ENCODE data around the gene PPP1R3C. TPM values are rescaled to one million over a fixed set of nuclear protein-coding genes. Genes with fewer than 3 reads are reported as not detected.

Gene PPP1R3C
- total and polyA plus RNA-seq, 7 experiments from 2014 or later: 0.15 TPM; not detected in 6

DNA sequence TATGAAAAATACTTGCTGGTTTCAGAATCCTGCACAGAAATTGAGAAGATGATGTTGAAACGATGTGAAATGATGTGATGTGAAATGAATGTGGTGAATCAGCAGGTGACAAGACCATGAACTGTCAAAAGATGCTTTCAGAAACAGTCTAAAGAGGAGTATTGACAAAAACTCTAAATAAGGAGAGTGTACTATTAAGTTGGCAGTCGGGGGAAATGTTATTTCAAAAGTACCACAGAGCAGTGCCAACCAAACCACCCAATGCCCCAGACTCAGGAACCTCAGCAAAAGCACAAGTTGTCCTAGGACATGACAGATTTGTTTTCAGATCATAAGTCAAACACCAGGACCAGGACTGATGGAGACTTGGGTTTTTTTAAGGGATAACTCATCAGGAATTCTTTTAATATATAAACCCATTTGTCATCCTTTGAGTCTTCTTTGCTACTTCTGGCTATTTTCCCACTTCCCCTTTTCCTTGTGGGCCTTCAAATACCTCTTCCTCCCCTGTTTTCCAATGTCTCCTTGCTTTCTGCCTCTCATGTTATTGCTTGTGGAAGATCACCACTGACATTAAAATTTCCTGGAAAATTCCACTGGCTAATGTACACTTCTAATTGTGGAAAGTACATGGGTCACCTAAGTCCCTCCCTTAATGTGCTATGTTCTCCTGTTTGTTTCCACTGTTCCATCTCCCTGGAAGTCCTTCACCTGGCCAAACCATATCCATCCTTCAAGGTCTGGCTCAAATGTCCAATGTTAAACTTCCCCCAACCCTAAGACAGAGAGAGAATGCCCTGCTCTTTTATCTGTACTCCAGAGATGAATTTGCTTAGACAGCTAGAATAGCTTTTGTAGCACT lies 10.2 kb upstream of the PPP1R3C start:
- CTCF ChIA-PET: no interaction called here
- no peak for DNase-seq
- H3K27ac Mint-ChIP-seq: no peak overlapping the region
- no peak for ATAC-seq
- Histone ChIP-seq H3K4me3 (ENCODE audit: low read length) (no peak overlapping the region), H3K36me3 (ENCODE audit: control insufficient read depth in 2 of 3, insufficient read depth in 3 of 3, low read length in 3 of 3) (no peaks in the 10 kb centered on the region), H3K4me1 (ENCODE audit: control insufficient read depth in 2 of 2, insufficient read depth in 2 of 2, low read length in 2 of 2) (no peaks in the 10 kb centered on the region), H3K27ac (ENCODE audit: low read depth, low read length) (no peak overlapping the region), H3K27me3 (ENCODE audit: control insufficient read depth in 2 of 2, insufficient read depth in 2 of 2, low read length in 2 of 2) (no peaks in the 10 kb centered on the region), H3K9me3 (ENCODE audit: control insufficient read depth in 2 of 3, low read length in 3 of 3) (no peaks in the 10 kb centered on the region)
- H3K36me3 Mint-ChIP-seq: peaks cover 0 to 3% (median 0%) of the 10 kb centered on the region in 5 donors
- intact Hi-C loops (cut with micrococcal nuclease): no loop called here
- no peak overlapping the region for H3K4me3 Mint-ChIP-seq
- POLR2A ChIA-PET: no interaction called here
- no peaks in the 10 kb centered on the region for H3K4me1 Mint-ChIP-seq
- peaks cover 0 to 4% (median 0%) of the 10 kb centered on the region in 11 donors for H3K9me3 Mint-ChIP-seq
- peaks cover 39 to 54% (median 44%) of the 10 kb centered on the region in 5 donors for H3K27me3 Mint-ChIP-seq

DNA sequence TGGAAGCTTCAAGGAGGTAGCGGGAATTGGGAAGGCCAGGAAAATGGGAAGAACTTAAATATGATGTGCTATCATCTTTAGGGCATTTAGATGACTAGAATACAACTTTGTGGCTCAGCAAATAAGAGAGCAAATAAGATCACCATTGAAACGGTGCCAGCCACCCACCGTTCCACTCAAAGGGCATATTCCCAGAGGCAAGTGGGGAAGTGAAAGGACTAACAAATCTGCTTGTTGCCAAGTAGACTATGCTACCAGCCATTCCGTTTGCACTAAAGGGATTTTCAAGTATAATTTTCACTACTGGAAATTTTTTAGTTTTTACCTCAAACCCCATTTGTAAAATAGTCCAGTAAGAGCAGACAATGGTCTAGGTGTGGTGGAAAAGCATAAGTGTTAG lies 4.0 kb upstream of the PPP1R3C start:
- Mint-ChIP-seq H3K36me3 (no peaks in the 10 kb centered on the region), H3K27me3 (peaks cover 41 to 63% (median 49%) of the 10 kb centered on the region in 5 donors)
- POLR2A ChIA-PET: no interaction called here

DNA sequence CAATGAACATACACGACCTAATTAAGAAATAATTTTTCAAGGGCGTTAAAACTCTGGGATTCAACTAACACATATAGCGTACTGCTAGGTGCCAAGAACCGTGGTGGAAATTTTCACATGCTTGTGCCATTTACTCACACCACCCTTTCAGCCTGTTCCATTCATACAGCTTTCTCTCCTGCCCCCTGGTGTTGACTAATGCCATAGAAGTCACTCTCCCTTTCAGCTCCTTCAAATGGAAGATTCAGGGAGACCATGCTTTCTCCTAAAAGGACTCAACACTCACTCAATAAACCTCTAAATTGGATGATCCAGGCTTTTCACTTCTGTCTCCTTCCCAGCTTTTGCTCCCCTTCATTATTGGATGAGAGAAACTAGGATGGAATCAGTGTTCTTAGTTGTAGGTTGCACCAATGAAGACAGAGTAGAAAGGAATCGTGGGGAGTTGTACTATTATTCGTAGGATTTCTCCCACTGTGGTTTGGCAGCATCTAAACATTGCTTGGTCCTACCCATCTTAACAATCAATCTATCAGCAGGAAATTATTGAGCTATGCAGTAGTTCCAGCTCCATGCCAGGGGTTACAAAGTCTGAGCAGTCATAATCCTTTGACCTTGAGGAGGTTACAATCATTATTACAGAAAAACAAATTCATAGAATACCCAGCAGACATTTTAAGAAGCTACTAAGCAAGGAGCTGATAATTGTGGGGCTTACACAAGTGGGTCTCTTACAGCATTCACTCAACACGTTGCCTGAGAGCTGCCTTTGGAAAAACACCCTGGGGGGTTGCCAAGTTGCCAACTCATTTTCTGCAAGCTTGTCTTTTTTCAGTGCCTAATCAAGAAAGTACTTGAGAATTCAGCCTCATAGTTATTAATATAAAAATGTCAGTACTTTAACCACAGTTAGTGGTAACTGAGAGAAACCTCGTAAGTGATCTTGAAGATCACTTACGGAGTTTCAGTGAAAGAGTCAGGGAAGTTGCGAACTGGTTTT lies 2.8 kb upstream of the PPP1R3C start:
- CTCF ChIA-PET: interaction anchor here (0.6 to 6.0 kb wide), 10 partner anchors 238 to 630 kb away, joined by 3 to 68 read pairs (median 3); no protein-coding TSS in a partner anchor
- H3K27ac ChIP-seq (ENCODE audit: low read depth, low read length): no peak overlapping the region
- peaks cover 0 to 14% of the 10 kb centered on the region in 2 donors for H3K27me3 ChIP-seq (ENCODE audit: control insufficient read depth in 2 of 2, insufficient read depth in 2 of 2, low read length in 2 of 2)
- no peak overlapping the region for H3K27ac Mint-ChIP-seq
- H3K4me3 ChIP-seq (ENCODE audit: low read length): no peak overlapping the region
- ATAC-seq (peak; percentile 60), DNase-seq (peak in 8 of 9 donors; percentile 10 to 55 (median 46))
- POLR2A ChIA-PET: interaction anchor here (1.0 kb wide), 1 partner anchor 338 kb away, joined by 5 read pairs; no protein-coding TSS in a partner anchor
- H3K4me1 ChIP-seq (ENCODE audit: control insufficient read depth in 2 of 2, insufficient read depth in 2 of 2, low read length in 2 of 2): peaks cover 0 to 5% of the 10 kb centered on the region in 2 donors
- no peaks in the 10 kb centered on the region for H3K9me3 ChIP-seq (ENCODE audit: control insufficient read depth in 2 of 3, low read length in 3 of 3)
- peak overlapping the region in 2 of 10 donors; percentile 42 to 49 for H3K4me3 Mint-ChIP-seq
- H3K36me3 ChIP-seq (ENCODE audit: control insufficient read depth in 2 of 3, insufficient read depth in 3 of 3, low read length in 3 of 3): no peaks in the 10 kb centered on the region
- no peaks in the 10 kb centered on the region for H3K36me3 Mint-ChIP-seq
- H3K9me3 Mint-ChIP-seq: no peaks in the 10 kb centered on the region
- H3K27me3 Mint-ChIP-seq: peaks cover 51 to 63% (median 57%) of the 10 kb centered on the region in 5 donors
- H3K4me1 Mint-ChIP-seq: peaks cover 0 to 15% (median 7%) of the 10 kb centered on the region in 7 donors
- intact Hi-C loops (cut with micrococcal nuclease): loop anchor here (1.0 to 10.0 kb wide), 7 partner anchors 246 to 755 kb away; no protein-coding TSS in a partner anchor

More for the DNA sequence above, 4.0 kb upstream of the PPP1R3C start:
- Histone ChIP-seq H3K4me1 (ENCODE audit: control insufficient read depth in 2 of 2, insufficient read depth in 2 of 2, low read length in 2 of 2) (peaks cover 0 to 5% of the 10 kb centered on the region in 2 donors), H3K27ac (ENCODE audit: low read depth, low read length) (no peak overlapping the region), H3K27me3 (ENCODE audit: control insufficient read depth in 2 of 2, insufficient read depth in 2 of 2, low read length in 2 of 2) (peaks cover 0 to 12% of the 10 kb centered on the region in 2 donors), H3K4me3 (ENCODE audit: low read length) (no peak overlapping the region), H3K9me3 (ENCODE audit: control insufficient read depth in 2 of 3, low read length in 3 of 3) (no peaks in the 10 kb centered on the region), H3K36me3 (ENCODE audit: control insufficient read depth in 2 of 3, insufficient read depth in 3 of 3, low read length in 3 of 3) (no peaks in the 10 kb centered on the region)
- intact Hi-C loops (cut with micrococcal nuclease): loop anchor here in 1 of 2 donors (10.0 kb wide), 1 partner anchor 752 kb away; no protein-coding TSS in a partner anchor
- DNase-seq (no peak), ATAC-seq (no peak)
- Mint-ChIP-seq H3K4me3 (no peak overlapping the region), H3K9me3 (peaks cover 0 to 1% (median 0%) of the 10 kb centered on the region in 11 donors), H3K4me1 (peaks cover 0 to 15% (median 7%) of the 10 kb centered on the region in 7 donors), H3K27ac (no peak overlapping the region)
- CTCF ChIA-PET: interaction anchor here (0.6 to 6.0 kb wide), 3 partner anchors 338 to 1908 kb away, joined by 3 to 68 read pairs (median 7); no protein-coding TSS in a partner anchor

DNA sequence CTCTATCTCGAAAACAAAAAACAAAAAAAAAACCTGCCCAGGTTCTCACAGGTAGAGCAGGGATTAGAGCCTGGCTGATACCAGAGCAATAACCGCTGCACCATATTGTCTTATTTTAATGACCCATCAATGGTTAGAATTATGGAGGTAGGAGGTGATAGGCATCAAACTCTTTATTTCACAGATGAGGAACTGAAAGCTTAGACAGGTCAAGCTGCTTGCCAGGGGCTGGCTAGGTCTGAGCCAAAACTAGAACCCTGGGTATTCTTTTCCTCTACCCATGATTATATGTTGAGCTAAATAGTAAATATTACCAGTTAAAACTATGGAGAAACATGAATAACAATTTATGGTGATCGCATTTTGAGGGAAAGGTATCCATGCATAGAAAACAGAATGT lies 2.0 kb upstream of the PPP1R3C start:
- intact Hi-C loops (cut with micrococcal nuclease): loop anchor here (1.0 to 10.0 kb wide), 7 partner anchors 246 to 754 kb away; no protein-coding TSS in a partner anchor
- ChIA-PET CTCF (interaction anchor here (0.6 to 6.0 kb wide), 7 partner anchors 237 to 435 kb away, joined by 3 to 68 read pairs (median 3); no protein-coding TSS in a partner anchor), POLR2A (no interaction called here)
- peaks cover 58 to 70% (median 62%) of the 10 kb centered on the region in 5 donors for H3K27me3 Mint-ChIP-seq
- Histone ChIP-seq H3K4me3 (ENCODE audit: low read length) (no peak overlapping the region), H3K9me3 (ENCODE audit: control insufficient read depth in 2 of 3, low read length in 3 of 3) (no peaks in the 10 kb centered on the region), H3K27ac (ENCODE audit: low read depth, low read length) (no peak overlapping the region), H3K4me1 (ENCODE audit: control insufficient read depth in 2 of 2, insufficient read depth in 2 of 2, low read length in 2 of 2) (peaks cover 0 to 5% of the 10 kb centered on the region in 2 donors), H3K36me3 (ENCODE audit: control insufficient read depth in 2 of 3, insufficient read depth in 3 of 3, low read length in 3 of 3) (no peaks in the 10 kb centered on the region), H3K27me3 (ENCODE audit: control insufficient read depth in 2 of 2, insufficient read depth in 2 of 2, low read length in 2 of 2) (peaks cover 0 to 14% of the 10 kb centered on the region in 2 donors)
- peaks cover 0 to 3% (median 0%) of the 10 kb centered on the region in 5 donors for H3K36me3 Mint-ChIP-seq
- no peak for DNase-seq
- H3K27ac Mint-ChIP-seq: no peak overlapping the region
- peaks cover 0 to 15% (median 7%) of the 10 kb centered on the region in 7 donors for H3K4me1 Mint-ChIP-seq
- no peaks in the 10 kb centered on the region for H3K9me3 Mint-ChIP-seq
- no peak for ATAC-seq
- no peak overlapping the region for H3K4me3 Mint-ChIP-seq

DNA sequence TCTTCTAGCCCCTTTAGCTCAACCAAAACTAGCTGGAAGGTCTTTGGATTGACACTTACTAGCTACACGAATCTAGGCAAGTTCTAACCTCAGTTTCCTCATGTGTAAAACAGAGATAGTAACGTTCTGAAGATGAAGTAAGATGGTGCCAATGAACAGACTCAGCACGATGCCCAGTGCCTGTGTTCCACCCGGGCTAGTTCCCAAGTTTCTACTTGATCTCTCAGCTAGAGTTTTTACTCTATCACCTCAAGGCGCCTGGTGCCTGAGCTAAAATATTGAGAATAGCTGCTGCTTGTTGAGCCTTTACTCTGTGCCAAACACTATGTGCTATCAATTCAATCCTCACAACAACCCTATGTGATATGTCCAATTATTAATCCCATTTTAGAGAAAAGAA lies 1.4 kb upstream of the PPP1R3C start:
- Histone ChIP-seq H3K4me3 (ENCODE audit: low read length) (no peak overlapping the region), H3K27ac (ENCODE audit: low read depth, low read length) (no peak overlapping the region), H3K9me3 (ENCODE audit: control insufficient read depth in 2 of 3, low read length in 3 of 3) (no peaks in the 10 kb centered on the region), H3K36me3 (ENCODE audit: control insufficient read depth in 2 of 3, insufficient read depth in 3 of 3, low read length in 3 of 3) (no peaks in the 10 kb centered on the region), H3K27me3 (ENCODE audit: control insufficient read depth in 2 of 2, insufficient read depth in 2 of 2, low read length in 2 of 2) (peaks cover 0 to 14% of the 10 kb centered on the region in 2 donors), H3K4me1 (ENCODE audit: control insufficient read depth in 2 of 2, insufficient read depth in 2 of 2, low read length in 2 of 2) (peaks cover 0 to 5% of the 10 kb centered on the region in 2 donors)
- CTCF ChIA-PET: interaction anchor here (1.5 to 6.0 kb wide), 2 partner anchors 243 to 336 kb away, joined by 3 to 68 read pairs; no protein-coding TSS in a partner anchor
- Mint-ChIP-seq H3K4me1 (peaks cover 0 to 15% (median 7%) of the 10 kb centered on the region in 7 donors), H3K27me3 (peaks cover 62 to 76% (median 66%) of the 10 kb centered on the region in 5 donors), H3K4me3 (peak overlapping the region in 1 of 10 donors; percentile 4), H3K27ac (no peak overlapping the region), H3K9me3 (no peaks in the 10 kb centered on the region), H3K36me3 (peaks cover 0 to 3% (median 0%) of the 10 kb centered on the region in 5 donors)
- DNase-seq (no peak), ATAC-seq (no peak)
- POLR2A ChIA-PET: no interaction called here
- intact Hi-C loops (cut with micrococcal nuclease): loop anchor here (2.0 to 10.0 kb wide), 3 partner anchors 279 to 753 kb away; no protein-coding TSS in a partner anchor

DNA sequence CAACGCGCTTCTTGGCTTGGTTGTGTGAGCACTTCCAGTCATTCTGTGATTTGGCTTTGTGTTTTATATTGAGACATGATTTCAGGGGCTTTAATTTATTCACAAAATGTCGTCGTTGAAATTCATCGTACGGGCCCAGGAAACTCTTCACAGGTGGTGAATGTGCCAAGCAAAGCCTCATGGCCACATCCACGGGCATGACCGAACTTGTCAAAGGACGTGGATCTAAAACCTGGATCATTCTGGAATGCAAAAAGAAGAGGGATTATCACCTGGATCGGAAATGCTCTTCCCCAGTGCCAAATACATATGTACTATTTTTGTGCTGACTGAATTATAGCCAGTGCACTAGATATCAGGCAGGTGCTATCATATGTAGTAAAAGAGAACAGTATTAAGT lies 2.2 kb downstream of the PPP1R3C start:
- Histone ChIP-seq H3K4me3 (ENCODE audit: low read length) (no peak overlapping the region), H3K27ac (ENCODE audit: low read depth, low read length) (no peak overlapping the region), H3K36me3 (ENCODE audit: control insufficient read depth in 2 of 3, insufficient read depth in 3 of 3, low read length in 3 of 3) (no peaks in the 10 kb centered on the region), H3K9me3 (ENCODE audit: control insufficient read depth in 2 of 3, low read length in 3 of 3) (no peaks in the 10 kb centered on the region), H3K27me3 (ENCODE audit: control insufficient read depth in 2 of 2, insufficient read depth in 2 of 2, low read length in 2 of 2) (peaks cover 0 to 14% of the 10 kb centered on the region in 2 donors), H3K4me1 (ENCODE audit: control insufficient read depth in 2 of 2, insufficient read depth in 2 of 2, low read length in 2 of 2) (peaks cover 0 to 5% of the 10 kb centered on the region in 2 donors)
- ChIA-PET POLR2A (no interaction called here), CTCF (no interaction called here)
- H3K4me3 Mint-ChIP-seq: no peak overlapping the region
- H3K9me3 Mint-ChIP-seq: no peaks in the 10 kb centered on the region
- DNase-seq (no peak), ATAC-seq (no peak)
- H3K27me3 Mint-ChIP-seq: peaks cover 55 to 62% (median 57%) of the 10 kb centered on the region in 5 donors
- peaks cover 0 to 15% (median 7%) of the 10 kb centered on the region in 7 donors for H3K4me1 Mint-ChIP-seq
- no peak overlapping the region for H3K27ac Mint-ChIP-seq
- intact Hi-C loops (cut with micrococcal nuclease): loop anchor here in 1 of 2 donors (10.0 kb wide), 1 partner anchor 746 kb away; no protein-coding TSS in a partner anchor
- peaks cover 0 to 3% (median 0%) of the 10 kb centered on the region in 5 donors for H3K36me3 Mint-ChIP-seq

Measured in naive thymus-derived CD4-positive, alpha-beta T cell (primary cell).